ENCODE measurements around the gene LNPEP. TPM values are rescaled to one million over a fixed set of nuclear protein-coding genes. Genes with fewer than 3 reads are reported as not detected.

Gene LNPEP
- total RNA-seq, 1 donor from 2014 or later: 56.8 TPM

DNA sequence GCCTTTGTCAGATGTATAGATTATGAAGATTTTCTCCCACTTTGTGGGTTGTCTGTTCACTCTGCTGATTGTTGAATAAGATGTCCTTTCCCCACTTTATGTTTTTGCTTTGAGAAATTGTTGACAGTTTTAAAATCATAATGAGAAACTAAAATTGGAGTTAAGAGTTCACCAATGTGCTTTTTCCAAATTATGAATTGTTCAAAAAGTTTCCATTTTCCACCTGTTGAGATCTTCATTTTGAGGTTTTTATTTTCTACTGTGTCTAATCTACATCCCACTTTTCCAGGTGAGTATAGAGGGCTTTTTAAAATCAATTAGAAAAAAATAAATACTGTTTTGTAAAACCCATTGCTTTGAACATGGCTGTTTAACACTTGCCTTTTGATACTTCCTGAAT is 55.8 kb downstream of the LNPEP start:
- TF ChIP-seq, protein P1, sequence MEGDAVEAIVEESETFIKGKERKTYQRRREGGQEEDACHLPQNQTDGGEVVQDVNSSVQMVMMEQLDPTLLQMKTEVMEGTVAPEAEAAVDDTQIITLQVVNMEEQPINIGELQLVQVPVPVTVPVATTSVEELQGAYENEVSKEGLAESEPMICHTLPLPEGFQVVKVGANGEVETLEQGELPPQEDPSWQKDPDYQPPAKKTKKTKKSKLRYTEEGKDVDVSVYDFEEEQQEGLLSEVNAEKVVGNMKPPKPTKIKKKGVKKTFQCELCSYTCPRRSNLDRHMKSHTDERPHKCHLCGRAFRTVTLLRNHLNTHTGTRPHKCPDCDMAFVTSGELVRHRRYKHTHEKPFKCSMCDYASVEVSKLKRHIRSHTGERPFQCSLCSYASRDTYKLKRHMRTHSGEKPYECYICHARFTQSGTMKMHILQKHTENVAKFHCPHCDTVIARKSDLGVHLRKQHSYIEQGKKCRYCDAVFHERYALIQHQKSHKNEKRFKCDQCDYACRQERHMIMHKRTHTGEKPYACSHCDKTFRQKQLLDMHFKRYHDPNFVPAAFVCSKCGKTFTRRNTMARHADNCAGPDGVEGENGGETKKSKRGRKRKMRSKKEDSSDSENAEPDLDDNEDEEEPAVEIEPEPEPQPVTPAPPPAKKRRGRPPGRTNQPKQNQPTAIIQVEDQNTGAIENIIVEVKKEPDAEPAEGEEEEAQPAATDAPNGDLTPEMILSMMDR (IDR thresholded peaks at IDR 0.05; ENCODE audit: borderline replicate concordance): no peak
- H3K4me1 ChIP-seq: peaks cover 6% of the 10 kb centered on the region
- no peaks in the 10 kb centered on the region for H3K9me3 ChIP-seq (replicated peaks)
- no peak overlapping the region for H3K4me3 ChIP-seq
- H3K27me3 ChIP-seq (ENCODE audit: low read depth): no peaks in the 10 kb centered on the region
- no peak overlapping the region for H3K27ac ChIP-seq (replicated peaks)
- peaks cover 74% of the 10 kb centered on the region for H3K36me3 ChIP-seq
- intact Hi-C loops (cut with micrococcal nuclease): no loop called here
- DNase-seq: no peak

DNA sequence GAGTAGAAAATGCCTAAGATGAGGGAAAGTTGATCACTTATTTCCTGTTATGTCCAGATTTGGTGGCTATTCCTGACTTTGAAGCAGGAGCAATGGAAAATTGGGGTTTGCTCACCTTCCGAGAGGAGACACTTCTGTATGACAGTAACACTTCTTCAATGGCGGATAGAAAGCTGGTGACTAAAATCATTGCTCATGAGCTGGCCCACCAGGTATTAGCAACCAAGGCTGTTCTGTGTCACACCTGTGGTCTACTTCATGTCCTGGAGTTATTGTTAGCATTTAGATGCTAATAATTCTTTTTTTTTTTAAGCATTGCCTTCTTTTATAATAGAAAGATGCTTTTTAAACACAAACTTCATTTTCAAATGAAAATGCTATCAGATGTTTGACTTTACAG is 57.9 kb downstream of the LNPEP start:
- DNase-seq: no peak
- Histone ChIP-seq H3K9me3 (replicated peaks) (no peaks in the 10 kb centered on the region), H3K27ac (replicated peaks) (no peak overlapping the region), H3K4me1 (peaks cover 6% of the 10 kb centered on the region), H3K36me3 (peaks cover 65% of the 10 kb centered on the region), H3K27me3 (ENCODE audit: low read depth) (no peaks in the 10 kb centered on the region), H3K4me3 (no peak overlapping the region)
- TF ChIP-seq, protein P1 (IDR thresholded peaks at IDR 0.05; ENCODE audit: borderline replicate concordance): no peak
- intact Hi-C loops (cut with micrococcal nuclease): no loop called here

DNA sequence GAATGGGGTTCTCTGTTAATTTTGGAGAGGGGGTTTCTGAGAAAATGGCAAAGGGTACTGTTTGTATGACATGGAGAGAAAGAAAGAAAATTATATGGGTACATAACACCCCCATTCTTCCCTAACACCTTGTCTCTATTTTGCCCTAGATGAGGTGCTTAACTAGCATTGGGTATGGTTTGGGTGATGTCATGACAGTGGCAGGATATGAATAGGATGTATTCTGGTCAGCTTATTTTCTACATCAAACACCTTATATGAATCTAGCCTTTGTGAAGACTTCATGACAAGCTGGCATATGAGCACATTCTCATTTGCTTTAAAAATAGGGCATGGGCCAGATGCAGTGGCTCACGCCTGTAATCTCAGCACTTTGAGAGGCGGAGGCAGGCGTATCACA is 58.6 kb downstream of the LNPEP start:
- Histone ChIP-seq H3K36me3 (peaks cover 71% of the 10 kb centered on the region), H3K4me3 (no peak overlapping the region), H3K27ac (replicated peaks) (no peak overlapping the region), H3K4me1 (peaks cover 6% of the 10 kb centered on the region), H3K9me3 (replicated peaks) (no peaks in the 10 kb centered on the region), H3K27me3 (ENCODE audit: low read depth) (no peaks in the 10 kb centered on the region)
- TF ChIP-seq, protein P1 (IDR thresholded peaks at IDR 0.05; ENCODE audit: borderline replicate concordance): no peak
- DNase-seq: no peak
- intact Hi-C loops (cut with micrococcal nuclease): no loop called here

DNA sequence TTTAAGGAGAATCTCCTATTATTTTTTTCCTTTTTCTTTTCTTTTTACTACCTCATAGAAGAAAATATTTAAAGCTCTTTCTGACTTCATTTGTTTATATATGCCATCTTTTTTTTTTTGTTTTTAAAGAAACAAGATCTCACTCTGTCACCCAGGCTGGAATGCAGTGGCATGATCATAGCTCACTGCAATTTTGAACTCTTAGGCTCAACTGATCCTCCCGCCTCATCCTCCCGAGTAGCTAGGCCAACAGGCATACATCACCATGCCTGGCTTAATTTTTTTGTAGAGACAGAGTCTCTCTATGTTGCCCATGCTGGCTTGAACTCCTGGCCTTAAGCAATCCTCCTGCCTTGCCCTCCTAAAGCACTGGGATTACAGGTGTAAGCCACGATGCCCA is 59.5 kb downstream of the LNPEP start:
- Histone ChIP-seq H3K9me3 (replicated peaks) (no peaks in the 10 kb centered on the region), H3K4me3 (no peak overlapping the region), H3K27me3 (ENCODE audit: low read depth) (no peaks in the 10 kb centered on the region), H3K4me1 (peaks cover 6% of the 10 kb centered on the region), H3K36me3 (peaks cover 68% of the 10 kb centered on the region), H3K27ac (replicated peaks) (no peak overlapping the region)
- TF ChIP-seq, protein P1 (IDR thresholded peaks at IDR 0.05; ENCODE audit: borderline replicate concordance): no peak
- intact Hi-C loops (cut with micrococcal nuclease): no loop called here
- no peak for DNase-seq

DNA sequence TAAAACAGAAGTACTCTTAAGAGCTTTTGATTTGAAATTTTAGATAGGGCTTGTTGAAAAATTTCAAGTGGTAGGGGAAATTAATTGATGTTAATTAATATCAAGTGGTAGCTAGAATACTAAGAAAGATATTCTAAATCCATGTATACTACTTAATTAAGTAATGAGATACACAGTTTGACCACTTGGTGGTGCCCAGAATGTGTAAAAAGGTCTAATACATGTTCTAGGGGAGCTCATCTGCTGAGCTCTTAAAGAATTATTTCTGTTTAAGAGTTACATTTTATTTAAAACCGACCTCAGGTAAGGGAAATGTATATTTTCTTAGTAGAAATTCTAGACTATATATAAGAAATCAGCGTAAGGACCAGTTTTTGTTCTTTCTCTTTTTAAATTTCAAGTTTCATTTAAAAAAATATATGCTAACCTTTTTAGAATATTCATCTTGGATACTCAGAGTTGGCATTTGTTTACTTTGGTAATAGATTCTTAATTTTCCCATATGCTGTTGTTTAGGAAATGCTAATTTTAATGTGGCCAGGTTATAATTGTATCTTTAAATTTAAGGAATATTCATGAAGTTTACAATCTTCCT is 61.5 kb downstream of the LNPEP start:
- no peak for DNase-seq
- peaks cover 65% of the 10 kb centered on the region for H3K36me3 ChIP-seq
- TF ChIP-seq, protein P1 (IDR thresholded peaks at IDR 0.05; ENCODE audit: borderline replicate concordance): peak; percentile 60
- H3K9me3 ChIP-seq (replicated peaks): no peaks in the 10 kb centered on the region
- H3K27me3 ChIP-seq (ENCODE audit: low read depth): no peaks in the 10 kb centered on the region
- intact Hi-C loops (cut with micrococcal nuclease): no loop called here
- H3K4me3 ChIP-seq: no peak overlapping the region
- H3K4me1 ChIP-seq: peaks cover 6% of the 10 kb centered on the region
- no peak overlapping the region for H3K27ac ChIP-seq (replicated peaks)

All from left ventricle myocardium inferior (tissue), 1 donor.